Neuron (in vitro differentiated cells): ENCODE measurements around the gene TRAPPC1.
"Not testable (repeated sequence)": the region's sequence is repeated elsewhere in the genome, so short reads cannot be mapped to it uniquely, and the experiment has no call there.

Experiments used
- H2AFZ ChIP-seq: one replicate; pipeline ENCODE4 v1.6.1; 2013; ENCODE audit warnings: low read depth, mild to moderate bottlenecking, inconsistent platforms, low read length, moderate library complexity
- H3K27me3 ChIP-seq: one replicate; pipeline ENCODE4 v1.6.1; 2013; ENCODE audit warnings: low read length; ENCODE audit not compliant: insufficient read depth
- H3K36me3 ChIP-seq: one replicate; pipeline ENCODE4 v1.6.1; 2013; ENCODE audit warnings: low read length; ENCODE audit not compliant: insufficient read depth
- H3K4me1 ChIP-seq: one replicate; pipeline ENCODE4 v1.6.1; 2013; ENCODE audit warnings: low read length; ENCODE audit not compliant: insufficient read depth
- H3K4me3 ChIP-seq: 2 replicates; pipeline ENCODE4 v1.5.1; 2013; ENCODE audit warnings: mild to moderate bottlenecking, low read length, moderate library complexity
- H3K9me3 ChIP-seq: one replicate; pipeline ENCODE4 v1.6.1; 2013; ENCODE audit warnings: low read length

TRAPPC1 gene

GRCh38 chr17:7953266-7953665 lies 21.5 kb upstream of the TRAPPC1 start:
- peaks cover 19% of the 10 kb centered on the region for H3K36me3 ChIP-seq
- H3K9me3 ChIP-seq, H3K4me3 ChIP-seq, H3K4me1 ChIP-seq, H2AFZ ChIP-seq, H3K27me3 ChIP-seq: not testable (repeated sequence)

GRCh38 chr17:7951143-7951792 lies 19.5 kb upstream of the TRAPPC1 start:
- Histone ChIP-seq H3K9me3 (no peaks in the 10 kb centered on the region), H3K27me3 (no peaks in the 10 kb centered on the region), H2AFZ (no peak overlapping the region), H3K4me3 (no peak overlapping the region), H3K4me1 (no peaks in the 10 kb centered on the region), H3K36me3 (peaks cover 36% of the 10 kb centered on the region)

- Histone ChIP-seq H3K4me1 (no peaks in the 10 kb centered on the region), H3K9me3 (no peaks in the 10 kb centered on the region)
Measured at GRCh38 chr17:7950578-7950977, 18.8 kb upstream of the TRAPPC1 start.

GRCh38 chr17:7947651-7948050 lies 15.9 kb upstream of the TRAPPC1 start:
- Histone ChIP-seq H3K9me3 (no peaks in the 10 kb centered on the region), H2AFZ (no peak overlapping the region), H3K4me1 (no peaks in the 10 kb centered on the region), H3K36me3 (peaks cover 68% of the 10 kb centered on the region), H3K4me3 (no peak overlapping the region), H3K27me3 (no peaks in the 10 kb centered on the region)

More at GRCh38 chr17:7950578-7950977, 18.8 kb upstream of the TRAPPC1 start:
- H2AFZ ChIP-seq, result no peak overlapping the region
- no peak overlapping the region for H3K4me3 ChIP-seq
- H3K36me3 ChIP-seq, result peaks cover 43% of the 10 kb centered on the region
- no peaks in the 10 kb centered on the region for H3K27me3 ChIP-seq

- no peak overlapping the region for H3K4me3 ChIP-seq
- H2AFZ ChIP-seq, result no peak overlapping the region
- no peaks in the 10 kb centered on the region for H3K4me1 ChIP-seq
- no peaks in the 10 kb centered on the region for H3K9me3 ChIP-seq
- H3K36me3 ChIP-seq, result peaks cover 75% of the 10 kb centered on the region
- no peaks in the 10 kb centered on the region for H3K27me3 ChIP-seq
Measured at GRCh38 chr17:7946441-7946840, 14.7 kb upstream of the TRAPPC1 start.

- no peaks in the 10 kb centered on the region for H3K4me1 ChIP-seq
- H3K36me3 ChIP-seq, result peaks cover 83% of the 10 kb centered on the region
- H2AFZ ChIP-seq, result no peak overlapping the region
- H3K4me3 ChIP-seq, result no peak overlapping the region
- no peaks in the 10 kb centered on the region for H3K27me3 ChIP-seq
- H3K9me3 ChIP-seq, result no peaks in the 10 kb centered on the region
Measured at GRCh38 chr17:7945651-7946050, 13.9 kb upstream of the TRAPPC1 start.

GRCh38 chr17:7944326-7944725 lies 12.6 kb upstream of the TRAPPC1 start:
- H3K36me3 ChIP-seq, result peaks cover 86% of the 10 kb centered on the region
- H3K27me3 ChIP-seq, result no peaks in the 10 kb centered on the region
- no peak overlapping the region for H3K4me3 ChIP-seq
- no peak overlapping the region for H2AFZ ChIP-seq
- no peaks in the 10 kb centered on the region for H3K4me1 ChIP-seq
- no peaks in the 10 kb centered on the region for H3K9me3 ChIP-seq

- Histone ChIP-seq H3K4me1 (no peaks in the 10 kb centered on the region), H3K27me3 (no peaks in the 10 kb centered on the region), H2AFZ (no peak overlapping the region), H3K4me3 (no peak overlapping the region), H3K9me3 (no peaks in the 10 kb centered on the region), H3K36me3 (peaks cover 81% of the 10 kb centered on the region)
Measured at GRCh38 chr17:7943291-7943690, 11.5 kb upstream of the TRAPPC1 start.

GRCh38 chr17:7940743-7941142 lies 9.0 kb upstream of the TRAPPC1 start:
- H3K36me3 ChIP-seq, result peaks cover 78% of the 10 kb centered on the region
- H2AFZ ChIP-seq, result no peak overlapping the region

GRCh38 chr17:7940034-7940433 lies 8.3 kb upstream of the TRAPPC1 start:
- no peaks in the 10 kb centered on the region for H3K4me1 ChIP-seq
- no peak overlapping the region for H2AFZ ChIP-seq
- H3K9me3 ChIP-seq, result no peaks in the 10 kb centered on the region
- H3K4me3 ChIP-seq, result no peak overlapping the region
- H3K27me3 ChIP-seq, result no peaks in the 10 kb centered on the region
- peaks cover 76% of the 10 kb centered on the region for H3K36me3 ChIP-seq

More at GRCh38 chr17:7940743-7941142, 9.0 kb upstream of the TRAPPC1 start:
- no peaks in the 10 kb centered on the region for H3K27me3 ChIP-seq
- no peaks in the 10 kb centered on the region for H3K9me3 ChIP-seq
- no peak overlapping the region for H3K4me3 ChIP-seq
- H3K4me1 ChIP-seq, result no peaks in the 10 kb centered on the region

- H3K36me3 ChIP-seq, result peaks cover 53% of the 10 kb centered on the region
Measured at GRCh38 chr17:7935859-7936258, 4.1 kb upstream of the TRAPPC1 start.

GRCh38 chr17:7932949-7933348 lies 1.2 kb upstream of the TRAPPC1 start:
- peaks cover 47% of the 10 kb centered on the region for H3K36me3 ChIP-seq
- H3K27me3 ChIP-seq, result no peaks in the 10 kb centered on the region
- H2AFZ ChIP-seq, result peak overlapping the region; percentile 81
- H3K4me3 ChIP-seq, result peak overlapping the region; percentile 88
- H3K4me1 ChIP-seq, result peaks cover 27% of the 10 kb centered on the region
- no peaks in the 10 kb centered on the region for H3K9me3 ChIP-seq

More at GRCh38 chr17:7935859-7936258, 4.1 kb upstream of the TRAPPC1 start:
- H3K4me1 ChIP-seq, result peaks cover 23% of the 10 kb centered on the region
- H3K4me3 ChIP-seq, result no peak overlapping the region
- no peaks in the 10 kb centered on the region for H3K9me3 ChIP-seq
- no peak overlapping the region for H2AFZ ChIP-seq
- no peaks in the 10 kb centered on the region for H3K27me3 ChIP-seq

GRCh38 chr17:7932483-7932891 lies 741 bp upstream of the TRAPPC1 start:
- Histone ChIP-seq H3K4me1 (peaks cover 27% of the 10 kb centered on the region), H3K9me3 (no peaks in the 10 kb centered on the region), H3K4me3 (peak overlapping the region; percentile 88), H3K36me3 (peaks cover 47% of the 10 kb centered on the region), H2AFZ (peak overlapping the region; percentile 81), H3K27me3 (no peaks in the 10 kb centered on the region)
